Medulla oblongata (tissue), 1 donor: ENCODE measurements around the gene MAP1B.

Experiments used
- DNase-seq: peaks from one replicate; pipeline ENCODE4 v3.0.0-alpha.2; 2015; ENCODE audit errors: extremely low spot score

MAP1B gene

GRCh38 chr5:72224946-72225463 is 117.7 kb downstream of the MAP1B start:
- no peak for DNase-seq

- DNase-seq = no peak
These were observed 118.5 kb downstream of the MAP1B start for GRCh38 chr5:72225741-72226140.

- peak; percentile 61 for DNase-seq
These were observed 119.7 kb downstream of the MAP1B start for GRCh38 chr5:72226950-72227349.

GRCh38 chr5:72228960-72229359 is 121.7 kb downstream of the MAP1B start:
- DNase-seq = no peak

GRCh38 chr5:72231991-72232703 is 124.9 kb downstream of the MAP1B start:
- no peak for DNase-seq

- DNase-seq = no peak
These were observed 125.6 kb downstream of the MAP1B start for GRCh38 chr5:72232838-72233237.

- no peak for DNase-seq
These were observed 126.6 kb downstream of the MAP1B start for GRCh38 chr5:72233835-72234234.

- no peak for DNase-seq
These were observed 127.0 kb downstream of the MAP1B start for GRCh38 chr5:72234265-72234700.

GRCh38 chr5:72234868-72235267 is 127.6 kb downstream of the MAP1B start:
- no peak for DNase-seq

GRCh38 chr5:72235725-72236124 is 128.4 kb downstream of the MAP1B start:
- DNase-seq = no peak

GRCh38 chr5:72237415-72237814 is 130.1 kb downstream of the MAP1B start:
- no peak for DNase-seq

- DNase-seq = no peak
These were observed 130.6 kb downstream of the MAP1B start for GRCh38 chr5:72237879-72238278.

GRCh38 chr5:72238712-72239445 is 131.6 kb downstream of the MAP1B start:
- DNase-seq = no peak

- DNase-seq = peak; percentile 93
These were observed 134.2 kb downstream of the MAP1B start for GRCh38 chr5:72241346-72242003.

- DNase-seq = peak; percentile 46
These were observed 135.7 kb downstream of the MAP1B start for GRCh38 chr5:72242796-72243475.

- no peak for DNase-seq
These were observed 136.4 kb downstream of the MAP1B start for GRCh38 chr5:72243706-72244105.

- DNase-seq = peak; percentile 83
These were observed 137.6 kb downstream of the MAP1B start for GRCh38 chr5:72244862-72245371.

GRCh38 chr5:72245546-72245945 is 138.3 kb downstream of the MAP1B start:
- DNase-seq = peak; percentile 40

- peak; percentile 41 for DNase-seq
These were observed 138.8 kb downstream of the MAP1B start for GRCh38 chr5:72245951-72246532.

- DNase-seq = peak; percentile 54
These were observed 139.7 kb downstream of the MAP1B start for GRCh38 chr5:72246954-72247442.

- peak; percentile 82 for DNase-seq
These were observed 141.2 kb downstream of the MAP1B start for GRCh38 chr5:72248410-72248981.
